AG09319 (cell line): Measurements from ENCODE around the gene PPP1R27.

Experiments used
- DNase-seq: peaks from one replicate; pipeline ENCODE4 v3.0.0-alpha.2; 2010; ENCODE audit warnings: low read depth; ENCODE audit errors: extremely low read depth
- TF ChIP-seq, protein P1 (sequence below): IDR thresholded peaks from 2 replicates; pipeline ENCODE4 v1.5.1; 2011; ENCODE audit warnings: low read depth, mild to moderate bottlenecking, inconsistent platforms, low read length, moderate library complexity

Gene PPP1R27

DNA sequence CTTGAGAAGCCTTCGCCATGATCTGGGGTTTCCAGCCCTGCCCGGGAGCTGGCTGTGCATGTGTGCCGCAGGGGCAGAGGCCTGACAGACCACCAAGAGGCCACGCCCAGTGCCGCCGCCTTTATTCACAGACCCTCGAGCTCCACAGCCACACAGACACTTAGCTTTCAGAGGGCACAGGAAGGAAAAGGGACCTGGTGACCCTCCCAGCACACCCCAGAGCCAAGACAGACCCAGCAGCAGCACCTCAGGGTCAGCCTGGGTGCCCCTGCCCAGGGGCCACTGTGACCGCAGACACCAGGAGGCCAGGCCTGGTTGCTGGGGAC is 12.6 kb downstream of the PPP1R27 start:
- DNase-seq, result no peak
- TF ChIP-seq, protein P1, sequence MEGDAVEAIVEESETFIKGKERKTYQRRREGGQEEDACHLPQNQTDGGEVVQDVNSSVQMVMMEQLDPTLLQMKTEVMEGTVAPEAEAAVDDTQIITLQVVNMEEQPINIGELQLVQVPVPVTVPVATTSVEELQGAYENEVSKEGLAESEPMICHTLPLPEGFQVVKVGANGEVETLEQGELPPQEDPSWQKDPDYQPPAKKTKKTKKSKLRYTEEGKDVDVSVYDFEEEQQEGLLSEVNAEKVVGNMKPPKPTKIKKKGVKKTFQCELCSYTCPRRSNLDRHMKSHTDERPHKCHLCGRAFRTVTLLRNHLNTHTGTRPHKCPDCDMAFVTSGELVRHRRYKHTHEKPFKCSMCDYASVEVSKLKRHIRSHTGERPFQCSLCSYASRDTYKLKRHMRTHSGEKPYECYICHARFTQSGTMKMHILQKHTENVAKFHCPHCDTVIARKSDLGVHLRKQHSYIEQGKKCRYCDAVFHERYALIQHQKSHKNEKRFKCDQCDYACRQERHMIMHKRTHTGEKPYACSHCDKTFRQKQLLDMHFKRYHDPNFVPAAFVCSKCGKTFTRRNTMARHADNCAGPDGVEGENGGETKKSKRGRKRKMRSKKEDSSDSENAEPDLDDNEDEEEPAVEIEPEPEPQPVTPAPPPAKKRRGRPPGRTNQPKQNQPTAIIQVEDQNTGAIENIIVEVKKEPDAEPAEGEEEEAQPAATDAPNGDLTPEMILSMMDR, result no peak

DNA sequence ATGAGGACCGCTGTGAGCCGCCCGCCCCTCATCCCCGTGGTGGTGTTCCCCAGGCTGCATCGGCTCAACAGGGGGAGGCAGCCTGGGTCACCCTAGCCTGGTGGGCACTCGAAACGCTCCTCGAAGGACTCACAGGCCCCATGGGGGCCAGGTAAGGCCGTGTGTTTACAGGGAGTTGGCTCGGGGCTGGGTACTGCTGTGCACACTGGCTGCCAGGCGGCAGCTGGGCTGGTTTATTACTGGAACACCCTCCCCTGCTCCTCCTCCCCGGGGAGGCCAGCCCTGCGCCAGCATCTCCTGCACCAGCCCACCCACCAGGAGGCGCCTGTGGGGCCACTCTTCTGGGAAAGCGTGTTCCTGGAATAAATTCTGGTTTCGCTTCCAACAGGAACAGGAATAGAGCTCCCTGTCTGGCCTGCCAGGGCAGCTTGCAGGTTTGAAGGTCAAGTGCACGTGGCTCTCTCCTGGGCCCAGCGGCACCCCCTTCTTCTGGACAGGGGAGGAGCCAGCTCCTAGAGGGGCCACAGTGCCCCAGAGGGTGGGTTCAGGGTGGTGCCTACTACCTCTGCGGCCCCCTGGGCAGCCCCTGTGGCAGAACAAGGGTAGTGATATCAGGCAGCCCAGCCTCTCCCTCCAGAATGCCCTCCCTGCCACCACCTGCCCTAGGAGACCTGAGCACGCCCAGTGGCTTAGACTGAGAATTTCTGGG is 13.1 kb downstream of the PPP1R27 start:
- DNase-seq, result no peak
- TF ChIP-seq, protein P1, result peak; percentile 49

DNA sequence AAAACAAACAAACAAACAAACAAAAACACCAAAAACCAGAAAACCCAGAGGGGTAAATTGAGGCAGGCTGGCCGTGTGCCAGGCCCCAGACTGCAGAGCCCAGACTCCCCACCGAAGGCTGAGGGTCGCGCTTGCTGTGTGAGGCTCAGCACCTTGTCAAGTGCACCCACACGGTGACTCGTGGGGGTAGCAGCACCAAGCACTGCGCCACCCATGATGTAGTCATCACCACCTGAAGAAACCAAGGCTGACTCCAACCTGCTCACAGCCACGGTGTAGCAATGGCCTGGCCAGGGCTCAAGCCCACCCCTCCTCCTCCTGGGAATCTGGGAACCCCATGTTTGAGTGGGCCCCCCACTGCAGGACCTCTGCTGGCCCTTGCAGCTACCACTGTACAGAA is 13.7 kb downstream of the PPP1R27 start:
- no peak for DNase-seq
- TF ChIP-seq, protein P1, result no peak

DNA sequence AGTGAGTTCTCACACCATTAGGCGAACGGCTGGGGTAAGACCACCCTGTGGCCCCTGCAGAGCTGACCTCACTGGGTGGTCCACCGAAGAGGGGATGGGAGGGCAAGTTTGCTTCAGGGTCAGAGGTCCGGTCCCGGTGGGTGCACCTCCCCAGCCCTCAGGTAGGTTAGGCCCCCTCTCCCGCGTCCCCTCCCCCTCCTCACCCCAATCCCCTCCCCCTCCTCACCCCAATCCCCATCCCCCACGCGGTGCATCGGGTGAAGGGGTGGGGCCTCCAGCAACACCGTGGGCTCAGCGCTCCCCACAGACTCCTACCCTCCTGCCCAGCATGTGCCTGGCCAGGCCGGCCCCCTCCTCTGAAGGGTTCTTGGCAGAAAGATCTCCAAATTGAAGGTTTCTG is 15.1 kb downstream of the PPP1R27 start:
- no peak for DNase-seq
- TF ChIP-seq, protein P1, result no peak

DNA sequence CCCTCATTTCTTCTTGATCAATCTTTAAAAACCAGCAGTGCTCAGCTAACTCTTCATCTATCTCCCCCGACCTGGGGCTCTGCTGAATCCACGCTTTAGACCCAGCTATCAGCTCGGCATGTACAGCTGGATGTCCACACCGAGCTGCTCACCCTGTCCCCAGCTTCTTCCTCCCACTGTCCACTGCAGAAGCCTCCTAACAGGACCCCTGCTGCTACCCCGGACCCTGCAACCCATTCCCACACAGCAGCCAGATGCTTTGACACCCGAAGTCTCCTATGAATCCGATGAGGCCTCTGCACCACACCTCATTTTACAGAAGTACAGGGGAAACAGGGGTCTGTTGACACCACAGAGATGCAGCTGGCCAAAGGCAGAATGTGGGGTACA is 17.1 kb downstream of the PPP1R27 start:
- no peak for DNase-seq
- TF ChIP-seq, protein P1, result no peak

DNA sequence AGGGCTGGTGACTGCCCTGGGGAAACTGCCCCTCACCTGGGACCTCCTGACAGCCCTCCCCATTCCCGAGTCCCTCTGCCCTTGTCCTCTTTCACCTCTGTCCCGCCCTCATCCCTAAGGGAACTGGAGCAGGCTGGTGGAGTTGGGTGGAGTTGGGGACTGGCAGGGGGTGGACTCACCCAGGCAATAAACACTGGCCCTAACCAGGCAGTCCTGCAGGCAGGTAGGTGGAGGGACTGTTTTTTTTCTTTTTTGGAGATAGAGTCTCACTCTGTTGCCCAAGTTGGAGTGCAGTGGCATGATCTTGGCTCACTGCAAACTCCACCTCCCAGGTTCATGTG is 19.2 kb downstream of the PPP1R27 start:
- TF ChIP-seq, protein P1, result no peak
- no peak for DNase-seq

DNA sequence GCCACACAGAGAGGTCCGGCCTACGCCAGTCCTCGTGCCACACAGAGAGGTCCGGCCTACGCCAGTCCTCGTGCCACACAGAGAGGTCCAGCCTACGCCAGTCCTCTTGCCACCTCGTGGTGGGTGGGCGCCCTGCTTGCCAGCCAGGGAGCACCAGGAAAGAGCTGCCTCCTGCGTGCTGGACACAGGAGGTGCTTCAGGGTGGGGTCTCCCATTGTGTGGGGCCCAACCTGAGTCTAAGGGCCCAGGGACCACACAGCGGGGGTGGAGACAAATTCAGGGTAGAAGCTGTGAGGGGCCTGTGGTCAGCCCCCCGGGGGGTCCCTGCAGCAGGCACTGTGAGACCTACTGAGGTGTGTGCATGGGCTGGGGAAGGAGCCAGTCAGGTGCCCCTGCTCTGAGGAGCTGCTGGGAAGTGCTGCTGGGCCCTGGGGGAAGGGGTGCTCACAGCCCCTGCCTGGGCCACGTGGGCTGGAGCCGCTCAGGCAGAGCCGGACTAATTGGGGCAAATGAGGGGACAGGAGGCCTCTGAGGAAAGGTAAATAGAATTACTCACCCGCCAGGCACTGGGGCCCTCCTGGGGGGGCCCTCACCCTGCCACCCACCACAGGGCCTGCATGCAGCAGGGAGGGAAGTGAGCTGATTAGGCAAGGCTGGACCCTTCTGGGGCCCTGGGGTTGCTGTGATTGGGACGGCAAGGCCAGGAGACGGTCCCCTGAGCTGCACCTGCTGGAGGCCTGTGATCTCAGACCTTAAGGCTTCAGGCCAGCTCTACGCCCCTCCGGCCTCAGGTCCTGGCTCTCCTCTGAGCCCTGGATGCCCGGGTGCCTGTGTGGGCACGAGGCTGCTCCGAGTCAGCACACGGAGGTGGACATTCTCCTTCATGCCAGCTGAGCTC is 19.9 kb downstream of the PPP1R27 start:
- TF ChIP-seq, protein P1, result no peak
- DNase-seq, result no peak
